SK-N-DZ (cell line): ENCODE measurements around the gene RNF212.
"Not testable (repeated sequence)": the region's sequence is repeated elsewhere in the genome, so short reads cannot be mapped to it uniquely, and the experiment has no call there.

Source experiments
- DNase-seq: peaks from one replicate; pipeline ENCODE4 v3.0.0-alpha.2; 2015; ENCODE audit warnings: low spot score

RNF212 gene

DNA sequence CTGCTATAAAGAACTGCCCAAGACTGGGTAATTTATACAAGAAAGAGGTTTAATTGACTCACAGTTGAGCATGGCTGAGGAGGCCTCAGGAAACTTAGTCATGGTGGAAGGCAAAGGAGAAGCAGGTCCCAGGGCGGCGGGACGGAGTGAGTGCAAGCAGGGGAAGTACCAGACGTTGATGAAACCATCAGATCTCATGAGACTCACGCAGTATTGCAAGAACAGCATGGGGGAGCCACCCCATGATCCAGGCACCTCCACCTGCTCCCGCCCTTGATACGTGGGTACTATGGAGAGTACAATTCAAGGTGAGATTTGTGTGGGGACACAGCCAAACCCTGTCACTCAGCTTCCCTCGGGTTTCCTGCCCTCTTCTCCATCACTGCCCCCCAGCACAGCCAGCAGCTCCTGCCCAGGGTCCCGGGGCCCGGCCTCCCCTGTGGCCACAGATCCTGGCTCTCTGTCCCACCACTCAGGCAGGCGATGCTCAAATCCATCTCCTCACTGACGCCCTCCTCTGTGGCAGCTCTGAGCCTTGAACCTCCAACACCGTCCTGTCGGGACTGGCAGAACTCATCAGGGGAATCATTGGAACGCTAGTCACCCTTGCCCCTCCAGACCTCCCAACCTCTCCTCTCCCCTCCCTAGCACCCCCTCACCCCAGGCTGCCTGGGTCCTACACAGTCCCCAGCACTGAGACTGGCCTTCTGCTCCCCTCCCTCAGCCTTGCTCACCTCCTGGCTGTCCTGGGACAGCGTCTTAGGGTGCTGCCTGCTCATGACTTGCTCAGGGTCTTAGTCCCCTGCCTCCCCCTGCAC lies 64.4 kb downstream of the RNF212 start:
- DNase-seq = no peak

DNA sequence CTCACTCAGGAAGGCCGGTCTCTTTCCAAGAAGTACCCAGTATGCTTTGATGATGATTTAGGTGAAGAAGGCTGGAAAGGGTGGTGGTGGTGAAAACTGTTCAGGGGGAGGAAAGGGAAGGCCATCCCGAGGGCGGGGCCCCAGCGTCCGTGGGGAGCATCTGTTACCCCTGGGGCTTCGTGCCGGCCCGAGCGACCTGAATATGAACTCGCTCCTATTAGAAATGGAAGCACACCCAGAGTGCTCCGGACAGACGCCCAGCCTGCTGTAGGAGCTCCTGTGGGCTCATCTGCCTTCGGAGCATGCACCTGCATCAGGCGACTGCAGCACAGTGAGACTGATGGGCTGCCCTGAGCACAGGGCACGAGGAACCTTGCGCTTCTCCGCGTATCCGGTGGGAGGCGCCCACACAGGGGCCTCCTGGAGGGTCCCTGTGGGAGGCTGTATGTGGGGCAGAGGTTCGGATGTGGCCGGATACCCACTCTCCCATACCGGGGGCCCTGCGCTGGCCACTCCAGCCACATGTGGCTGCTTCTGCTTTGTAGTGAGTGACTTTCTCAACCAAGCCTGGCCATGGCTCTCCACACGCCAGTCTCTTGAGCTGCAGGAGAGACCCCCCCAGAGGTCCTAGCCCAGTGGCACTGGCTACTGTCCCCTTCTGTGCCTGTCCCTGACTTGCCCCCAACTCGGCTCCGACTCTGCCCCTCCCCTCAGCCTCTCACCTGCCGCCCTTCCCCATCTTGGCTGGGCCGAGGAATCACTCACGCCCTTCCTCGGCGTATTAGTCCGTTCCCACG lies 65.2 kb downstream of the RNF212 start:
- DNase-seq = no peak

DNA sequence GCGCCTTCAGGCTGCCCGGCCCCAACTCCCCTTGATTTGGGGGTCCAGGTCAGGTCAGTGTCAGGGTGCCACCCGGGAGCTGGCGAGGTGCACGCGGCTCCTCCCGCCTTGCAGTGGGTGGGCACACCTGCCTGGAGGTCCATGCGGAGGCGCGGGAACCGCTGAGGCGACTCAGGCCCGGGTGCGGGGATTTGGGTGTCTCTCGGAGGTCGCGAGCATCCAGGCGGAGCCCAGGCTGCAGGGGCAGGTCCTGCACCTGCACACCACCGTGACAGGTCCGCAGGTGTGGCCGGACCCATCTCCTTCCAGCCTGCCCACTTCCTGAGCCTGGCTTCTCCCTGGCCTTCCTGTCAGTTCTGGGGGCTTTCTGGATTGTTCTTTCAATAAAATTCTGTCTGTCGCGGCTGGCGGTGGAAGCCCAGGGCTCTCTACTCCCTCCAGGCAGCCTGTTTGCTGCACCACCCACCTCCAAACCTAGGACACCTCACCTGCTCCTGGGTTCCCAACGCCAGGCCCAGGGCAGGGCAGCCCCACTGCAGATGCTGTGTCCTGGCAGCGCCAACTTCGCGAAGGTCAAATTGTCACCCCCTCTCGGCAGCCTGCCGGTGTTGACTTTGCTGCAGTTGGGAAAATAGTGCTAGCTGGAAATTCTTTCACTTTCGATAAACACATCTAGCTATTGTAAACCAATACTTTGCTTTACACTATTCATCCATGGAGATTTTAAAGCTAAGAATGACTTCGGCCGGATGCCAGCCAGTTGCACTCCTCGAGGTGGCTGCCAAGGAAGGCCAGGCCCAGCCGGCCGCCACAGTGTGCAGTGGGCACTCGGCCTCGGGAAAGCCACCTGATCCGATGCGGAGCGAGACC lies 66.0 kb downstream of the RNF212 start:
- DNase-seq = no peak

DNA sequence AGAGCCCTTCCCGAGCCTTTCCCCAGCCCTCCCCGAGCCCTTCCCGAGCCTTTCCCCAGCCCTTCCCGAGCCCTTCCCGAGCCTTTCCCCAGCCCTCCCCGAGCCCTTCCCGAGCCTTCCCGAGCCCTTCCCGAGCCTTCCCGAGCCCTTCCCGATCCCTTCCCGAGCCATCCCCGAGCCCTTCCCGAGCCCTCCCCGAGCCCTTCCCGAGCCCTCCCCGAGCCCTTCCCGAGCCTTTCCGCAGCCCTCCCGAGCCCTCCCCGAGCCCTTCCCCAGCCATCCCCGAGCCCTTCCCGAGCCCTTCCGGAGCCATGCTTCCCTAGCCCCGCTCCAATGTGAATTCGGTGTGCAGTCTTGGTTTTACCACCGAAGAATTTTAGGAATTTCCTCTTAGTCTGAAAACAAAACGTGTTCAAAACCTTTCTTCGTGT lies 66.8 kb downstream of the RNF212 start:
- DNase-seq = not testable (repeated sequence)

DNA sequence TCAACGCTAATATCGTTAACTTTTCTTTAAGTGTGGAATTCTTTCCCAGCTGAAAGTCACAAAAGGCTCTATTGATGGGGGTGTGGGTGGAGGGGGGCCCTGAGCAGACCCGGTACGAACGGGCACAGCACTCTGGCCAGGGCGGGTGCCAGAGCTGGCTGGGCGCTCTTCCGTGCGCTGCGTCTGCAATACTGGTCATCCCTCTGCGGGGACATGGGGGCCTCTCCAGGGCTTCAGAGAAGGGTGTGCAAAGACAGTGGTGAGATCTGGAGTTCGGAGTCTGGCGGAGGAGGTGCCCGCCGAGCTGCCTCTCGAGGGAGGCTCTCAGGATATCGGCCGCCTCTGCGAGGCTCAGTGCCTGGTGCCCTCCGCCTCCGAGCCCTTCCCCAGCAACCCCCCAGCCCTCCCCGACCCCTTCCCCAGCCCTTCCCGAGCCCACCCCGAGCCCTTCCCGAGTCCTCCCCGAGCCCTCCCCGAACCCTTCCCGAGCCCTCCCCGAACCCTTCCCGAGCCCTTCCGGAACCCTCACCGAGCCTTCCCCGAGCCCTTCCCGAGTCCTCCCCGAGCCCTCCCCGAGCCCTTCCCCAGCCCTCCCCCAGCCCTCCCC lies 67.7 kb downstream of the RNF212 start:
- no peak for DNase-seq

DNA sequence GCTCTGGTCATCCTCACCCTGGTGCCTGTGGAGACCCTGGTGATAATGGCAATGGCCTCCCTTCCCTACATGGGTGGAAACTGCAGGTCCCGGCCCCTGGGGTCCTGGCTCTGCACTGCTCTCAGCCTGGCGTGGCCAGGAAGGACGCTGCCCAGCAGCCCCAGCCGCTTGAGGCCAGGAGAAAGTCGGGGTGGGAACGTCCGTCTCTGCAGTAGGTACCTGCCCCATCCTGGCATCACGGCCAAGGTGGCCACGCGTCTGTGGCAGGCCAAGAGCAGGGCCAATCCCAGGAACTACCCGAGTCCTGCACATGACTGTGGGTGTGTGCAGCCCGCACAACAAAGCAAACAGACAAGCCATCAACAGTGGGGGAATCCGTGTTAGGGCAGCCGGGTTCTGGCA lies 68.2 kb downstream of the RNF212 start:
- DNase-seq = no peak

DNA sequence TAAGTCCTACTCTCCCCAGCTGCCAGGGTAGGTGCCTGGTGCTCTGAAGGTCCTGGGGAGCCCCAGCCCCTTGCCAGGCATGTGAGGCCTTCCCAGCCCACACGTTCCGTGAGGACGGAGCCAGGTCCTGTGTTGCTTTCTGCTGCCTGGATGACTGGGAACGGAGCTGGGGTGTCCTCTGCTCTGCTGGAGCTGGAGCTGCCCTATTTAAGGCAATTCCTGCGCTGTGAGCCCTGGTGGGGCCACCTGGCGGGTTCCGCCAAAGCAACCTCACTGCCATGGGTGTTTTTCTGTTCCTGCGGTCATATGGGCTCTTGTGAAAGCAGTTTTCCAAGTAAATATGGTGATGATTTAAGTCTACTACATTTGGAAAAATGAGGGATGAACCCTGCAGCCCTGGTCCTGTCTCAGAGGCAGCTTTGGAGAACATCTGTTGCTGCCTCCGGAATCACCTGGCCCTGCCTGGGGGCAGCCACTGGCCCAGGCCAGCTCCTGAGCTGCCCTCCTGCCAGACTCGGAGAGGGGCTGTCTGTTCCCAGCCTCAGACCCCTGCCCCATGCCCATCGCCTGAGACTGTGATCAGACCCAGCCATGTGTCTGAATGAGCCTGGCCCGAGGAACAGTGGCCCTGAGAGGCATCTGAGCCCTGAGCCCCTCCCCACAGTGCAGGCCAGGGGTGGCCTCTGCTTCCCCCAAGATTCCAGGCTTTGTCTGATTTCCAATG lies 68.7 kb downstream of the RNF212 start:
- DNase-seq = no peak

DNA sequence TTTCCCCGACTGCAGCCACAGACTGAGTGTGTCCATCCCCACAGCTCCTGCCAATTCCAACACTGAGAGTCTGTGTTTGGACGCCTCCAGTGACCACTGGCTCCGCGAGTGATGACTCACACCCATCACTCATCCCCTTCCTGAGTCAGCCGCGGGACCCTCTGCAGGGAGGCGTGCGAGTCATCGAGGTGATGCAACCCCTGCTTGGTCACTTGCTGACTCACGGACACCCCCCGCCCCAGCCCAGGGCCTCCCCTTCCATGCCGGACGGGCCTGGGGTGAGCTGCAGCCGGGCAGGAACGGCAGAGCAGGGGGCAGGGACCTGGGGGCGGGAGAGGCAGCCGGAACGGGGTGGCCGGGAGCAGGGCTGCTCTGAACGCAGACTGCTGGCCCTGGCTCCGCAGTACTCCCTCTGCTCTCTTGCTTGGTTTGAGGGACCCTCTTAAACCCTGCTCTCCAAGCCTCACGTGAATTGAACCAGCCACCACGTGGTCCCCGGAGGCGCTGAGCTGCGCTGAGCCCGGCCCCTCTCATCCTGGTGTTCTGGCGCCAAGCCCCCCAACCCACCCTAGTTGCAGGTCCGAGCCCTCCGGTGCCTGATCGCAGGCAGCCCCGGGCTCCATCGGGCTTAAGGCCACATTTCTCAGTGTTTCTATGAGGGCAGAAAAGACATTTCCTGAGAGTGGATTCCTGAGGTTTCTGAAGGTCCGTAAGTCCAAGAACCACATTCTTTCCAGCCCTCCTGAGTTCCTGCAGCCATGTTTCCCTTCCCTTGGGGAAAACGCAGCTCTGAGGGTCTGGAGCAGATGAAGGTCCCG lies 69.5 kb downstream of the RNF212 start:
- DNase-seq = no peak

DNA sequence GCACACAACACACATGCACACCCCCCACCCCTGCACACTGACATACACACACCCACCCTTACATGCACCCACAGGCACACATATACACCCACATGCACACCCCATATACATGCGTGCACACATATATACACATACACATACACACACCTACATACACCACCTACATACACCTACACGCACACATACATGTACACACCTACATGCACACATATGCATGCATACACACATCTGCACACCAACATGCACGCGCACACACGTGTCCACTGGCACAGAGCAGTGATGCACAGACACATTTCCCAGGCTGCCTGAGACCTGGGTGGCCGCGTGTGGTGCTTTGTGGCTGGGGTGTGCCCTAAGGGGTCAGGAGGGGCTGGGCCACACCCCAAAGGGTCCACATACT lies 70.2 kb downstream of the RNF212 start:
- DNase-seq = no peak

DNA sequence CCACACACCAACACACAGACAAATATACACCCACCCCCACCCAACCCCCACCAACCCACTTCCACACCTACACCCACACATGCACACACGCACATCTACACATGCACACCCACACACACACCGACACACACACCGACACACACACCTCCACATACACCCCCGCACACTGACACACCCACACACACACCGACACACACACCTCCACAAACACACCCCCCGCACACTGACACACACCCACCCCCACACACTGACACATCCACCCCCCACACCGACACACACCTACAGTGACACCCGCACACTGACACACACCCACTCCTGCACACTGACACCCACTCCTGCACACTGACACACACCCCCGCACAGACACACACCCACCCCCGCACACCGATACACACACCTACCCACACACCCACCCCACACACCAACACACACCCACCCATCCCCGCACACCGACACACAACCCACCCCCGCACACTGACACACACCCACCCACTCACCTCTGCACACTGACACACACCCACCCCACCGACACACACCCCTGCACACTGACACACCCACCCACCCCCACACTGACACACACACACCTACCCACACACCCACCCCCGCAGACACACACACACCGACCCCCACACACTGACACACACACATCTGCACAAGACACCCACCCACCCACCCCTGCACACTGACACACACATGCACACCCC lies 70.9 kb downstream of the RNF212 start:
- no peak for DNase-seq

DNA sequence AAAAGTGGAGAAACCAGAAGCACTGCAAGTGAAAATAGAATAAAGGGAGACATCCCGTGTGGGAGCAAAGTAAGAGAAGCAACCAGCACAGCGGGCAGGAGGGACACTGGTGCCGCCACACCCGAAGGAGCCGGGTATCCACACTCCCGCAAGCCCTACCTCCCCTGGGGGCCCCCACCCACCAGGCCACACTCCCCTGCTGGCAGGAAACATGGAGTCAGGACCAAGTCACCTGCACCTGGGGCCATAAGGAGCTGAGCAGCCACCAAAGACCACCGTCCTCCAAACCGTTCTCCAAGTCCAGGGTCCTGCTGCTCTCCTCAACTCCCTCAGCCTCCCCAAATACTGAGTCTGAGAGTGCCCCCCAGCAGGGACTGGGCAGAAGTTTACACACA lies 71.4 kb downstream of the RNF212 start:
- DNase-seq = no peak

DNA sequence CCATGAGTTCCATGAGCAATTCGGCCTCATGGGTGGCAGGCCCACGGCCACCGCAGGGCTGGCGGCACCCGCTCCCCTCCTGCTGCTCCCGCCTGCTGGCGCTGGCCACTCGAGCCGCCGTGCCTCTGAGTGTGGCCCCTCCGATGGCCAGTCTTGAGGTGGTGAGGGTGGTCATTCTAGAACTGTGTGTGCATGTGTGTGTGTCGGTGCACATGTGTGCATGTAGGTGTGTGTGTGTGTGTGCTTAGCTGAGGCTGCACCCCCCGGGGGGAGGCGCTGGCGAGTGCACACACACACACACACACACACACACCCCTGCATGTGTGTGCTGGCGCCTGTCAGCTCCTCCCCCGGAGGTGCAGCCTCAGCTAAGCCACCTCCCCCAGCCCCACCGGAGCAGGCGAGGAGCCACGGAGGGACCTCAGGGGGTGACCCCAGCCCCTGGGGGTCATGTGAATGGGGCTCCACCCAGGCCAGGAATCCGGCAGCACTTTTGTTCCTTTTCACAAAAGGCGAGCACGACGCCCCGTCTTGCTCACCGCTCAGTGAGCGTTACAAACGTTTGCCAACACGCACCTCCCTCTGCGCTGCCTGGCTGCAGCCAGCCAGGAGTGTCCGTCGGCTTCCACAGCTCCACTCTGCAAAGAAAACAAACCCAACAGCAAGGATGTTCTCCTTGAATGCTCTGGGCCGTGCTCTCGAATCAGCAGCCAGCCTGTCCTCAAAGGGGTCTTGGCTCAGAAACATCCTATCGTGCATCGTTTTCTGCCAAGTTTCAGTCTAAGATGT lies 72.0 kb downstream of the RNF212 start:
- no peak for DNase-seq

DNA sequence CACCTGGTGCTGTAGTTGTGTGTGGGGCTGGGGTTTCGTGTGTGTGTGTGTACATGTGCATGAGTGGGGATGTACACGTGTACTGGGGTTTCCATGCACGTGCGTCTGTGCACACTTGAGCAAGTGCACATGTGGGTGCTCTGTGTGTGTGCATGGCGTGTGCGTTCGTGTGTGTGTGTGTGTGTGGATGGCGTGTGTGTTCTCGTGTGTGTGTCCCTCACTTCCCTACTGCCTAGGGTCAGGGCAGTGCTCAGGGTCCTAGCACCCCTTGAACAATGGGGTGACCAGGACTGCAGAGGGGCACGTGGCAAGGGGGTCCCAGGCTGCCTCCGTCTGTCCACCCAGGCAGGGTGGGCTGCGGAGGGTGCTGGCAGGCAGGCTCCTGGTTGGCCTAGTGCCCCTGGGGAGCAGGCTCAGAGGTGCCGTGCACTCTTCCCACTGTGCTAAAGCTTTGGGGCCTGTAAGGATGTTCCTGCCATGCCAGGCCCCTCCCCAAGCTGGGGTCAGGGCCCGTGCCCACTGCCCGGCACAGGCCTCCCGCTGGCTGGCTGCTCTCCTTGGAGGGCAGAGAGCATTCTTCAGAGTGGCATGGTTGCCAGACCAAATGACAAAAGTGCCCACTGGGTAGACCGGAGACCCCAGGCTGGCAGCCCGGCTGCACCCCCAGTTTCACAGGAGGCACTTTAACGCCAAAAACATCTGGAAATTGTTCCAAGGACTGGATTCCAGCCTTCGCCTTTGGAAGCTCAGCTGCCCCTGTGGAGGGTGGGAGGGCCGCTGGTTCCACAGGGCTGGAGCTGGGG lies 72.8 kb downstream of the RNF212 start:
- no peak for DNase-seq

DNA sequence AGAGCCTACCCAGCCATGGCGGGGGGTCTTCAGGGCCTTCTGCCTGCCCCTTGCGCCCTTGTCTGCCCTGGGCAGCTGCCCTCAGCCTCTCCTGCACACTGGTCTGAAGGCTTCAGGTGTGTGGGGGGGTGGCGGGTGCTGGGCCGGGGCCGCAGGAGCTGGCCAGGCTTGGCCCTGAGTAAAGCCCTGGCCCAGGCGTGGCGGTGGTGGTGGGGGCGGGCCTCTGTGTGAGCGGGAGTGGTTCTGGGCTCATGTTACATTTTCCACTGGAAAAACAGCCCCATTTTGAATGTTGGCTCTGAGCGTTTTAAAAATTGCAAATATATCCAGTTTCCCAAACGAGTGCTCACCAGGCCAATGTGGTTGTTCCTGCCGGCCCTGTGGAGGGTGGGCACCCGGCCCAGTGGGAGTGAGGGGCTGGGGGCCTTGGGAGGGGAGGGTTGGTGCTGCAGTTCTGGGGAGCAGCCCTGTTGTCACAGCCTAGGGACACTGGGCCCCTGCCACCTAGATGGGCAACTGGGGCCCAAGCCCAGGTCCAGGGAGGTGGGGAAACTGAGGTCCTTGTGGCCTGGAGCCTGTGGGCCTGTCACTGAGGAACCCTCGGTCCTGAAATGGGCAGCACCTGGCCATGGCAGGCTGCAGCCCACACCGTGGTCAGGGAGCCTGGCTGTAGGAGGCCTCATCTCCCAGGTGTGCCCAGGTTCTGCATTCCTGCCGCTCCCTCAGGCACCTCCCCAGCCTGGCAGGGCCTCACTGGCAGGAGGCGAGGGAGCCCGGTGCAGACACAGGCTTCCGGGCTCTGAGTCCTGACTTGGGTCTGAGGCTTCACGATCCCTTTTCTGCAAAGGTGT lies 73.6 kb downstream of the RNF212 start:
- DNase-seq = no peak

DNA sequence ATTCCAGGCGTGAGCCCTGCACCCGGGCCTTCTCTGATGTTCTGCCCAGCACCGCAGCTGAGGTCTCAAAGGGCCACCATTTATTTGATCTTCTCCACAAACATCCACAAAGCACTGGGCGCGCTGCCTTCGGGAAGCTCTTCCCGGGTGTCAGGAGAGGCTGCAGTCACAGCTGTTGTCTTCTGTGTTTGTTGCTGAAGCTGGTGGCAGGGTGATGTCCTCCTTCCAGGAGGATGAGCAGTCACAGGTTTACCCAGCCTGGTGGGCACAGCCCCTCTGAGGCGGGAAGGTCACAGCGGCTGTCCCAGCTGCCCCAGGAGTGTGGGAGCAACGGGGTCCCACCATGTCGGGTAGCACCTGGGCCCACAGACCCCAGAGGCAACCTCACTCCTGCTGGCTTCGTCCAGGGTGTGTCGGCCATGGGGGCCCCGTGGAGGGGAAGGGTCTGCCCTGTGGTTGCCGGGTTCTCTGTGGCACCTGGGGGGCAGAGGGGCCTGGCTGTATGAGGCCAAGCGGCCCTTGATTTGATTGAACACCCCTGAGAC lies 74.3 kb downstream of the RNF212 start:
- DNase-seq = no peak
